GM12873 (cell line): Measurements from ENCODE around the gene PRKRIP1.

Experiments
- CTCF ChIP-seq: IDR thresholded peaks from 2 replicates; pipeline ENCODE4 v1.5.1; 2012; ENCODE audit warnings: low read depth, mild to moderate bottlenecking, moderate library complexity, low read length, control low read depth; ENCODE audit not compliant: insufficient read depth; ENCODE audit errors: missing control alignments

The PRKRIP1 gene

GRCh38 chr7:102463841-102464576 is 67.8 kb downstream of the PRKRIP1 start:
- TF ChIP-seq CTCF = no peak

DNA sequence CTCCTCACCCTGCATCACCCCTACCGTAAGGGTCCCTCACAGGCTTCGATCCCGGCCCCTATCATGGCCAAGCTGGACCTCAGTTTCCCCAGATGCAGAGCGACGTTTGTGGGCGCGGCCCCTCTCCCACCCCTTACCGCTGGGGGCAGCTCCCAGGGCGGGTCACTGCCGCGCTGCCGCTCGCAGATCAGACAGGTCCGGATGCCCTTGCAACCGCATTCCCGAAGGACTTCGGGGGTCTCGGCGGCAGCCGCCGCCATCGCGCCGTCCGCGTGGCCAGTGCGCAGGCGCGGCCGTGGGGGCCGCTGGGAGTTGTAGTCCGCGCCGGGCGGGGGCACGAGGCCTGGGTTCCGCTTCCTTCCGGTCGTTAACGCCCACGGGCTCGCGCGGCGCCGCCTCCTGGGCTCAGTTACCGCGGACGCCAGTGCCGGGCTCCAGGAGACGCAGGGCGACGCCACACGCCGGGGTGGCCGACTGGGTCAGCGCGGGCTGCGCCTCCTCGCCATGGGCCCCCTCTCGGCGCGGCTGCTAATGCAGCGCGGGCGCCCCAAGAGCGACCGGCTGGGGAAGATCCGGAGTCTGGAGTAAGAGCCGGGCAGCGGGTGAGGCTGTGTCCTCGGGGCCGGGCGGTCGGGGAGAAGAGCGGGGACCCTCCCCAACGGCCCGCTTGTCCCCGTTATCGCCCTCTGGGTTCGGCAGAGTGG is 68.6 kb downstream of the PRKRIP1 start, which contains the start of the genes ALKBH4 and LRWD1:
Gene ALKBH4, minus strand, starts transcription at position 287 of the 704 bp plus-strand sequence. Its CDS starts 27 bp downstream, at position 260.
Gene LRWD1, plus strand, starts transcription at position 408 of the 704 bp plus-strand sequence. Its CDS starts 97 bp downstream, at position 505.
- no peak for TF ChIP-seq CTCF

DNA sequence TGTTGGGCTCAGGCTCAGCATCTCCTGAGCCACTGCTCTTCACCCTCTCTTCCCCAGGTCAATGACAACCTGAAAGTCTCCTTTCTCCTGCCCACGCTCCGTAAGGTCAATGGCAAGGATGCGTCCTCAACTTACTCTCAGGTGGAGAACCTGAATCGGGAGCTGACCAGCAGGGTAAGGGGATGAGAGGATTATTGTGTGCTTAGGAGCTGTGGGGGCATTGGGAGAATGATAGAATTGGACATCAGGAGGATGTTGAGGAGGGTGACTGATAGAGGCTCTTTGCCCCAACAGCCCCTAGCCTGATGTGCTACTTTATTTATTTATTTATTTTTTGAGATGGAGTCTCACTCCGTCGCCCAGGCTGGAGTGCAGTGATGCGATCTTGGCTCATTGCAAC is 69.9 kb downstream of the PRKRIP1 start:
- no peak for TF ChIP-seq CTCF

DNA sequence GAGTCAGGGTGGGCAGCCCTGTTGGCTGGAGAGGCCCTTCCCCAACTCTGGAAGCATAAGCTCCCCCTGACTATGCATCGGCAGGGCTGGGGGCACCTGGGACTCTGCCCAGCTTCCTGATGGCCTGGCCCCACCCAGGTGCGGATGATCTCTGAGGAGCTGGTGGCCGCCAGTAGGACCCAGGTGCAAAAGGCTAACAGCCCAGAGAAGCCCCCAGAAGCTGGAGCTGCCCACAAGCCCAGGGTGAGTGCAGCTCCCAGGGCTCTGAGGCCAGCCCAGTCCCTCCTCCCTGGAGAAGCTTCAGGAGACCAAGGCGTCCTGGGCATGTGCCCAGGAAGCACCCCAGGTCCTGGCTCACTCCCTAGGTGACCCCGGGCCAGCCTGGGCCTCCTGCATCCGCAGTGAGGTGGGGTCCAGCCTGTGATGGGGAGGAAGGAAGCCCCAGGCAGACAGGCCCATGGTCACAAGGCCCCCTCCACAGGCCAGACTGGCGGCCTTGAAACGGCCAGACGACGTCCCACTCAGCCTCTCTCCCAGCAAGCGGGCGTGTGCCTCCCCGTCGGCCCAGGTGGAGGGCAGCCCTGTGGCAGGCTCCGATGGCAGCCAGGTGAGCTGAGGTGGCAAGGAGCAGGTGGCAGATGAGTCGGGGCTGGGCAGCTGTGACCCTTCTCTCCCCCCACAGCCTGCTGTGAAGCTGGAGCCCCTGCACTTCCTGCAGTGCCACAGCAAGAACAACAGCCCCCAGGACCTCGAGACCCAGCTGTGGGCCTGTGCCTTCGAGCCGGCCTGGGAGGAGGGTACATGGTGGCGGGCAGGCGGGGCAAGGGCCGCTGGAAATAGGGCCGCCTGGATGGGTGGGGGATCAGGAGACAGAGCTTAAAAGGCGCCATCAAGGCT is 71.7 kb downstream of the PRKRIP1 start:
- TF ChIP-seq CTCF = no peak

- no peak for TF ChIP-seq CTCF
Measured at GRCh38 chr7:102468478-102469350, 72.6 kb downstream of the PRKRIP1 start.

- no peak for TF ChIP-seq CTCF
Measured at GRCh38 chr7:102469351-102469971, 73.3 kb downstream of the PRKRIP1 start.
